Activated naive CD4-positive, alpha-beta T cell (primary cell): ENCODE data around the gene APLF.
"Not testable (repeated sequence)": the region's sequence is repeated elsewhere in the genome, so short reads cannot be mapped to it uniquely, and the experiment has no call there.

Source experiments
- DNase-seq, 4 experiments: peaks; one replicate each; lab custom pipeline; 2025; lab: John Stamatoyannopoulos, UW

The APLF gene

GRCh38 chr2:68441179-68441993 lies 26.0 kb upstream of the APLF start:
- DNase-seq, result peak; percentile 40 to 53 (median 50)

- no peak for DNase-seq
These were observed 25.4 kb upstream of the APLF start for GRCh38 chr2:68441994-68442322.

GRCh38 chr2:68446425-68446824 lies 21.0 kb upstream of the APLF start:
- DNase-seq, result not testable (repeated sequence)

GRCh38 chr2:68447118-68447517 lies 20.3 kb upstream of the APLF start:
- no peak for DNase-seq

GRCh38 chr2:68448671-68449653 lies 18.4 kb upstream of the APLF start:
- no peak for DNase-seq

GRCh38 chr2:68452158-68452900 lies 15.1 kb upstream of the APLF start:
- DNase-seq, result no peak

- DNase-seq, result no peak
These were observed 13.5 kb upstream of the APLF start for GRCh38 chr2:68453761-68454360.

GRCh38 chr2:68454719-68455118 lies 12.7 kb upstream of the APLF start:
- DNase-seq, result no peak

- DNase-seq, result no peak
These were observed 11.2 kb upstream of the APLF start for GRCh38 chr2:68456198-68456597.

GRCh38 chr2:68458981-68459380 lies 8.4 kb upstream of the APLF start:
- no peak for DNase-seq

- no peak for DNase-seq
These were observed 4.0 kb upstream of the APLF start for GRCh38 chr2:68463287-68463877.

GRCh38 chr2:68464651-68465050 lies 2.7 kb upstream of the APLF start:
- no peak for DNase-seq

GRCh38 chr2:68465081-68465916 lies 2.1 kb upstream of the APLF start:
- DNase-seq, result no peak

GRCh38 chr2:68466361-68466777 lies 1.0 kb upstream of the APLF start:
- DNase-seq, result peak in 1 of 4 experiments; percentile 42

- no peak for DNase-seq
These were observed 658 bp upstream of the APLF start for GRCh38 chr2:68466778-68467076.

GRCh38 chr2:68468801-68469200 lies 1.4 kb downstream of the APLF start:
- DNase-seq, result no peak

GRCh38 chr2:68469935-68470334 lies 2.5 kb downstream of the APLF start:
- no peak for DNase-seq

- DNase-seq, result no peak
These were observed 4.0 kb downstream of the APLF start for GRCh38 chr2:68471385-68471784.

GRCh38 chr2:68472796-68473414 lies 5.5 kb downstream of the APLF start:
- DNase-seq, result no peak

- no peak for DNase-seq
These were observed 7.7 kb downstream of the APLF start for GRCh38 chr2:68475110-68475509.
